PC-3 (cell line): ENCODE results near the gene SDK2.

Experiments used
- EZH2 ChIP-seq: fragments of 300-600 bp; sonication (generic); IDR thresholded peaks from one replicate; pipeline ENCODE4 v1.6.1; 2017; ENCODE audit warnings: antibody characterized with exemption, mild to moderate bottlenecking, low read length; ENCODE audit not compliant: unreplicated experiment
- EZH2phosphoT487 ChIP-seq: fragments of 300-600 bp; sonication (generic); IDR thresholded peaks from 2 replicates; pipeline ENCODE4 v1.6.1; 2018; ENCODE audit warnings: mild to moderate bottlenecking, antibody characterized with exemption, low read length, borderline replicate concordance
- TF ChIP-seq, protein P1 (sequence below): fragments of 300-600 bp; sonication (generic); conservative IDR thresholded peaks from 2 replicates; pipeline ENCODE4 v1.5.1; 2017; ENCODE audit warnings: antibody characterized with exemption, low read depth, mild to moderate bottlenecking, low read length

DNA sequence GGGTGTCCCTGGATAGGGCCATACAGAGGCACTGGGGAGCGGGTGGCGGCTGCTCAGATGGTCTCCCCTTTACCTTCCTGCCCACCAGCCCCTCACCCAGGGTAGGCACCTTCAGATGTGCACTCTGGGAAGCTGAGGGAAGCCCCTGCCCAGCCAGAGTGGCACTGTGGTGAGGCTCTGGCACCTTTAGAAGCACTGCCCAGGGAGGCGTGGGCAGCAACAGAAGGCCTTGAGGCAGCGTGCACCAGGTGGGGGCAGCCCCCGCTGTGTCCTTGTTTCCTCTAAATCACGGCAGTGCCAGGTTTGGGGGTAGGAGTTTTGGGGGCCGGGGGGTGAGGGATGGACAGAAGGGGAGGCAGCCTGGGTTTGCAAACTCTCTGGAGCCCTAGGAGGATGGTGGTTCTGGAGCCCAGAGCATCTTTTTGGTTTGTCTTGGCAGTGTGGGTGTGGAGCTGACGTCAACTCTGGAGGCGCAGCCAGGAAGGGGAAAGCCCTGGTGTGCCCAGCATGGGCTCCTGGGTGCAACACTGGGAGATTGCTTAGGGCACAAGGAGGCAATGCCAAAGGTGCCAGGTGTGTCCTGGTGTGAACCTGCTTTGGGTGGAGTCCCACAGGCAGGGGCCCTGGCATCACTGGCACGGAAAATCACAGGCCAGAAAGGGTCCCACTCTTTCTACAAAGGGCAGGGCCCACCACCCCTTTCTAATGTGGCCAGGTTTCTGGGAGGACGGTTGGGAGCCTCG is 309.3 kb downstream of the SDK2 start:
- TF ChIP-seq, protein P1, sequence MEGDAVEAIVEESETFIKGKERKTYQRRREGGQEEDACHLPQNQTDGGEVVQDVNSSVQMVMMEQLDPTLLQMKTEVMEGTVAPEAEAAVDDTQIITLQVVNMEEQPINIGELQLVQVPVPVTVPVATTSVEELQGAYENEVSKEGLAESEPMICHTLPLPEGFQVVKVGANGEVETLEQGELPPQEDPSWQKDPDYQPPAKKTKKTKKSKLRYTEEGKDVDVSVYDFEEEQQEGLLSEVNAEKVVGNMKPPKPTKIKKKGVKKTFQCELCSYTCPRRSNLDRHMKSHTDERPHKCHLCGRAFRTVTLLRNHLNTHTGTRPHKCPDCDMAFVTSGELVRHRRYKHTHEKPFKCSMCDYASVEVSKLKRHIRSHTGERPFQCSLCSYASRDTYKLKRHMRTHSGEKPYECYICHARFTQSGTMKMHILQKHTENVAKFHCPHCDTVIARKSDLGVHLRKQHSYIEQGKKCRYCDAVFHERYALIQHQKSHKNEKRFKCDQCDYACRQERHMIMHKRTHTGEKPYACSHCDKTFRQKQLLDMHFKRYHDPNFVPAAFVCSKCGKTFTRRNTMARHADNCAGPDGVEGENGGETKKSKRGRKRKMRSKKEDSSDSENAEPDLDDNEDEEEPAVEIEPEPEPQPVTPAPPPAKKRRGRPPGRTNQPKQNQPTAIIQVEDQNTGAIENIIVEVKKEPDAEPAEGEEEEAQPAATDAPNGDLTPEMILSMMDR = no peak
- TF ChIP-seq EZH2 = no peak
- TF ChIP-seq EZH2phosphoT487 = no peak
